OCI-LY7 (cell line): Measurements from ENCODE around the gene SLC9A3. TPM values are rescaled to one million over a fixed set of nuclear protein-coding genes. Genes with fewer than 3 reads are reported as not detected.

ENCODE experiments used
- BruUV-seq: library from RNA; stranded (reverse); fragments of 400-500 nt; replicated peaks from 2 replicates; lab custom pipeline; 2021; lab: Mats Ljungman, UMichigan
- CTCF ChIA-PET: fragments of 300-600 bp; sonication (Branson Sonifier 250); formaldehyde crosslinking; loops from one replicate; lab custom pipeline; 2022; ENCODE audit warnings: antibody characterized with exemption; ENCODE audit not compliant: unreplicated experiment; lab: Charles Lee
- POLR2A ChIA-PET: fragments of 300-600 bp; sonication (Branson Sonifier 250); formaldehyde crosslinking; loops from one replicate; lab custom pipeline; 2022; ENCODE audit warnings: antibody characterized with exemption; lab: Charles Lee
- DNase-seq: peaks from one replicate; pipeline ENCODE4 v3.0.0-alpha.2; 2015; ENCODE audit warnings: low spot score
- H2AFZ ChIP-seq: fragments of 200-600 bp; sonication (generic), shearing (Covaris generic); 2 replicates; pipeline ENCODE4 v1.6.1; 2014; ENCODE audit warnings: mild to moderate bottlenecking, antibody characterized with exemption, low read length, moderate library complexity
- H3K27ac ChIP-seq: fragments of 200-600 bp; sonication (generic); 2 replicates; pipeline ENCODE4 v1.5.1; 2014; ENCODE audit warnings: mixed run types, low read depth, mild to moderate bottlenecking, moderate library complexity, low read length, inconsistent platforms; ENCODE audit not compliant: poor library complexity, severe bottlenecking
- H3K36me3 ChIP-seq: fragments of 200-600 bp; sonication (generic); 2 replicates; pipeline ENCODE4 v1.6.1; 2014; ENCODE audit warnings: mild to moderate bottlenecking, antibody characterized with exemption, low read length, moderate library complexity, mixed read lengths; ENCODE audit not compliant: insufficient read depth
- H3K4me1 ChIP-seq: fragments of 200-600 bp; sonication (generic); 2 replicates; pipeline ENCODE4 v1.5.1; 2014; ENCODE audit warnings: mild to moderate bottlenecking, low read length; ENCODE audit not compliant: insufficient read depth, poor library complexity, severe bottlenecking
- H3K4me2 ChIP-seq: fragments of 200-600 bp; sonication (generic); 2 replicates; pipeline ENCODE4 v1.6.1; 2014; ENCODE audit warnings: mild to moderate bottlenecking, low read length
- H3K4me3 ChIP-seq: fragments of 200-600 bp; sonication (generic); 2 replicates; pipeline ENCODE4 v1.5.1; 2014; ENCODE audit warnings: mild to moderate bottlenecking, low read depth, low read length; ENCODE audit not compliant: poor library complexity, severe bottlenecking
- H3K79me2 ChIP-seq: fragments of 200-600 bp; sonication (generic); 2 replicates; pipeline ENCODE4 v1.6.1; 2016; ENCODE audit warnings: low read depth, mild to moderate bottlenecking, low read length, moderate library complexity, mixed read lengths; ENCODE audit not compliant: insufficient read depth
- H3K9me2 ChIP-seq: fragments of 200-600 bp; sonication (generic); 2 replicates; pipeline ENCODE4 v1.6.1; 2016; ENCODE audit warnings: mild to moderate bottlenecking, low read length, mixed read lengths; ENCODE audit not compliant: insufficient read depth
- H3K9me3 ChIP-seq: fragments of 200-600 bp; sonication (generic); 2 replicates; pipeline ENCODE4 v1.6.1; 2014; ENCODE audit warnings: mild to moderate bottlenecking, mixed run types, low read length, mixed read lengths
- H4K20me1 ChIP-seq: fragments of 200-600 bp; sonication (generic); 2 replicates; pipeline ENCODE4 v1.6.1; 2014; ENCODE audit warnings: mild to moderate bottlenecking, antibody characterized with exemption, low read length, moderate library complexity, mixed read lengths; ENCODE audit not compliant: insufficient read depth
- CTCF ChIP-seq: fragments of 200-600 bp; sonication (generic); conservative IDR thresholded peaks from 2 replicates; pipeline ENCODE4 v1.5.1; 2014; ENCODE audit warnings: mild to moderate bottlenecking, antibody characterized with exemption, low read length, moderate library complexity, mixed read lengths
- EZH2phosphoT487 ChIP-seq: fragments of 200-600 bp; sonication (generic); IDR thresholded peaks from 2 replicates; pipeline ENCODE4 v1.6.1; 2018; ENCODE audit warnings: low read depth, borderline replicate concordance, mild to moderate bottlenecking, mixed run types, antibody characterized with exemption, low read length, moderate library complexity, mixed read lengths
- intact Hi-C: fragments of 100-400 bp; cut with micrococcal nuclease; formaldehyde crosslinking; loops from one replicate; pipeline ENCODE4 v1.10.0; 2022; ENCODE audit not compliant: unreplicated experiment
- total RNA-seq, 2 experiments: library from RNA; depleted of rRNA in 1 of 2; stranded (reverse); fragments of >200 nt in 1 of 2; shearing (Covaris generic) in 1 of 2; gene quantifications; 2 replicates each; pipeline ENCODE4 v1.2.3, GENCODE V29; 2014 to 2022

SLC9A3 gene
- total RNA-seq, 2 experiments from 2014 or later: 2.0 to 4.3 TPM

- intact Hi-C loops: loop anchor here (10.0 kb wide), 1 partner anchor 139 kb away; the partner anchor contains the start of gene CEP72
- POLR2A ChIA-PET: interaction anchor here (0.6 kb wide), 1 partner anchor 809 kb away, joined by 5 read pairs; no protein-coding TSS in a partner anchor
- no peaks in the 10 kb centered on the region for H3K9me2 ChIP-seq
- DNase-seq: no peak
- CTCF ChIA-PET: no interaction called here
- H3K36me3 ChIP-seq: peaks cover 7% of the 10 kb centered on the region; the same call in 1 of the 2 replicates
- H3K79me2 ChIP-seq: peaks cover 11% of the 10 kb centered on the region; the same call in 1 of the 2 replicates
- no peak overlapping the region for H3K27ac ChIP-seq
- TF ChIP-seq CTCF (no peak), EZH2phosphoT487 (no peak)
- no peak overlapping the region for H3K4me2 ChIP-seq
- no peak overlapping the region for H3K4me3 ChIP-seq
- H3K9me3 ChIP-seq: no peaks in the 10 kb centered on the region
- no peak overlapping the region for H2AFZ ChIP-seq
- peaks cover 4% of the 10 kb centered on the region; the same call in 1 of the 2 replicates for H4K20me1 ChIP-seq
- H3K4me1 ChIP-seq: peaks cover 14% of the 10 kb centered on the region
- no TSS peak for BruUV-seq
These were observed 48.0 kb downstream of the SLC9A3 start for GRCh38 chr5:476102-476813.

- no peak for DNase-seq
- peaks cover 11% of the 10 kb centered on the region; the same call in 1 of the 2 replicates for H3K79me2 ChIP-seq
- no peak overlapping the region for H3K27ac ChIP-seq
- peaks cover 4% of the 10 kb centered on the region; the same call in 1 of the 2 replicates for H4K20me1 ChIP-seq
- peaks cover 20% of the 10 kb centered on the region for H3K4me1 ChIP-seq
- no peak overlapping the region for H3K4me3 ChIP-seq
- intact Hi-C loops: loop anchor here (10.0 kb wide), 1 partner anchor 139 kb away; the partner anchor contains the start of gene CEP72
- ChIA-PET POLR2A (no interaction called here), CTCF (no interaction called here)
- H3K4me2 ChIP-seq: no peak overlapping the region
- no peak overlapping the region for H2AFZ ChIP-seq
- TF ChIP-seq CTCF (no peak), EZH2phosphoT487 (no peak)
- no peaks in the 10 kb centered on the region for H3K9me3 ChIP-seq
- peaks cover 12% of the 10 kb centered on the region; the same call in 1 of the 2 replicates for H3K36me3 ChIP-seq
- BruUV-seq: no TSS peak
- no peaks in the 10 kb centered on the region for H3K9me2 ChIP-seq
These were observed 48.5 kb downstream of the SLC9A3 start for GRCh38 chr5:475704-476101.
